Skeletal muscle cell (primary cell): ENCODE results near the gene DAGLA.
A peak's percentile ranks its signal among the peaks of the same experiment; 100 is the strongest.

Source experiments
- DNase-seq: peaks from one replicate; pipeline ENCODE4 v3.0.0-alpha.2; 2010; ENCODE audit warnings: low read depth
- H3K4me3 ChIP-seq: 2 replicates; pipeline ENCODE4 v1.5.1; 2011; ENCODE audit warnings: low read depth, mild to moderate bottlenecking, control low read depth, low read length, moderate library complexity

Gene DAGLA

DNA sequence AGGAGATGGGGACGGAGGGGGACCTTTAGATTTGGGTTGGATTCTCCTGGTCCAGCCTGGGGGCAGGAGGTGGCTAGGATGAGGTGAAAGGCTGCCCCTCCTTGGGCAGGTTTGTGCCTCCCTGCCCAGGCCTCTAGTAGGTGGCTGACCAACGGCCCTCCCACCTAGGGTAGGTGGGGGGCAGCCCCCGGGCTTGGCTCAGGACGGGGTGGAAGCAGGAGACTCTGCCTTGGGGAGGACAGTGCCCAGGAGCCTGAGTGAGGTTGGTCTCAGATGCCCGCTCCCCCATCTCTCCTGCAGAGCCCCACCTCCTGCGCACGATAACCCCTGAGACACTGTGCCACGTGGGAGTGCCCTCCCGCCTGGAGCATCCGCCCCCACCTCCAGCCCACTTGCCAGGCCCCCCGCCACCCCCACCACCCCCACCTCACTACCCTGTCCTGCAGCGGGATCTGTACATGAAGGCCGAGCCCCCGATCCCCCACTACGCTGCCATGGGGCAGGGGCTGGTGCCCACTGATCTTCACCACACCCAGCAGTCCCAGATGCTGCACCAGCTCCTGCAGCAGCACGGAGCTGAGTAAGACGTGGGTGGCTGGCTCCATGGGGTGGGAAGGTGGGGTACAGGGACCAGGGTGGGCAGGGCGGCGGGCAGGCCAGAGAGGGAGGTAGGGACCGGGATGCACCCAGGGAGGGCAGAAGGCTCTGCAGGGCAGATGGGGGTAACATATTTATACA, 89.9 kb downstream of the DAGLA start:
- no peak for DNase-seq

DNA sequence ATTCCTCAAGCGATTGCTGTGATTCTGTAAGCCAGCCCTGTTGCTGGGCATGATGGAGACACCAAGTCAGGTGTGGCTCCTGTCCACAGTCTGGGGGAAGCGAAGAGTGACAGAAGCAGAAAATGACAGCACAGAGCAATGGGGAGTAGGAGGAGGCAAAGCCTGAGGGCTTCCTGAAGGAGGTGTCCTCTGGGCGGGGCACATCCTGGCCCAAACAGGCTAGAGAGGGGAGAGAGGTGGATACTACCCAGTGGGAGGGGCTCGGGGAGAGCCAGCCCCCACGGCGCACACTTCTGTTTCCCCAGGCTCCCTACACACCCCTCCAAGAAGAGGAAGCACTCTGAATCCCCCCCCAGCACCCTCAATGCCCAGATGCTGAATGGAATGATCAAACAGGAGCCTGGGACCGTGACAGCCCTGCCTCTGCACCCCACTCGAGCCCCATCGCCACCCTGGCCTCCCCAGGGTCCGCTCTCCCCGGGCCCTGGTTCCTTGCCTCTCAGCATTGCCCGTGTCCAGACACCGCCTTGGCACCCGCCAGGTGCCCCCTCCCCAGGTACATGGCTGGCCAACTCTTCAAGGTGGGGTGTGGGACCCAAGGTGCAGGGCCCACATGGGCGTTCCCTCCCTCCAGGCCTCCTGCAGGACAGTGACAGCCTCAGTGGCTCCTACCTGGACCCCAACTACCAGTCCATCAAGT, 91.2 kb downstream of the DAGLA start:
- no peak for DNase-seq
- no peak overlapping the region for H3K4me3 ChIP-seq

More for the DNA sequence above, 89.9 kb downstream of the DAGLA start:
- H3K4me3 ChIP-seq: no peak overlapping the region

DNA sequence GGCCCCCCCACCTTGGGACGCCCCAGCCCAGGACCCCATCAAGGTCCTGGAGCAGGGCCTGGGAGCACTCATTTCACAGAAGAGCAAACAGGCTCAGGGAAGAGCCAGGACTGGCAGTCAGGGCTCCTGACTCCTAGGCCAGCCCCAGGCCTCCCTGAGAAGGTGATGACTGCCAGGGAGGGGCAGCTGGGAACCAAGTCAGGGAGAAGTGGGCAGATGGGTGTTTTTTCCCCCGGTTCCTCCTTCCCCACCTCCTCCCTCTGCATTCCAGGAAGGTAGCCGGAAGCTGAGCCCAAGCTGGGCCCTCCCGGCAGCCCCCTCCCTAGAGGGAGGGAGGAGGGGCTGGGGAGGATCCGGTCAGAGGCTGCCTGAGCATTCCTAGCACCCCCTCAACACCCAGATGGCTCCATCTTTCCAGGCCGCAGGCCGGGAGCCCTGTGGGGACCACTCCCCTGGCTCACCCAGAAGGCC, 91.8 kb downstream of the DAGLA start:
- no peak overlapping the region for H3K4me3 ChIP-seq
- no peak for DNase-seq

DNA sequence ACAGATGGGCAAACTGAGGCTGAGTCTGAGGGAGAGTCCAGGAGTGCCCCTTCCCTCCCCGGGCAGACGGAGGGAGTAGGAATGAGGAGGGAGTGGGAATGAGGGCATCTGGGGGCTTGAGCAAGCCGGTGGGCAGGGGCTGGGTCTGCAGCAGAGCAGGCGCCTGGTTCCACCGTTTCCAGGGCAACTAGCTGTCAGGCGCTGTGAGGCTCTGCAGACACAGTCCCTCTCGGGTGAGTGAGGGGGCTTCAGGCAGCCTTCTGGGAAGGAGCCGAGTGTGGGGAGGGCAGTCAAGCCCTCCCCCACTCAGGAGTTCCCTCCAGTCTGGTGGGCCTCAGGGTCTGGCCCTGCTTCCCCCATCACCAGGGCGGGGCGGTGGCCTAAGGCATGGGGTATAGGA, 93.2 kb downstream of the DAGLA start:
- no peak overlapping the region for H3K4me3 ChIP-seq
- no peak for DNase-seq

DNA sequence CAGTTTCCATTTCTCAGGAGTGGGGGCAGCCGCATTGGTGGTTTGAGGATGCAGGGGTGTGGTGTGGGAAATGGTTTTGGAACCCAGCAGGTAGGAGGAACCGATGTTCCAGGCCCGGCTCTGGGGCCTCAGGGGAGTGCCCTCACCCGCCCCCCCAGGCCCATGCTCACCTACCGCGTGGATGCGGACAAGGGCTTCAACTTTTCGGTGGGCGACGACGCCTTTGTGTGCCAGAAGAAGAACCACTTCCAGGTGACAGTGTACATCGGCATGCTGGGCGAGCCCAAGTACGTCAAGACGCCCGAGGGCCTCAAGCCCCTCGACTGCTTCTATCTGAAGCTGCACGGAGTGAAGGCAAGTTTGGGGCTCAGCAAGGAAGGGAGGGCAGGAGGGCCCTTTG, 93.6 kb downstream of the DAGLA start:
- no peak for DNase-seq
- H3K4me3 ChIP-seq: no peak overlapping the region

DNA sequence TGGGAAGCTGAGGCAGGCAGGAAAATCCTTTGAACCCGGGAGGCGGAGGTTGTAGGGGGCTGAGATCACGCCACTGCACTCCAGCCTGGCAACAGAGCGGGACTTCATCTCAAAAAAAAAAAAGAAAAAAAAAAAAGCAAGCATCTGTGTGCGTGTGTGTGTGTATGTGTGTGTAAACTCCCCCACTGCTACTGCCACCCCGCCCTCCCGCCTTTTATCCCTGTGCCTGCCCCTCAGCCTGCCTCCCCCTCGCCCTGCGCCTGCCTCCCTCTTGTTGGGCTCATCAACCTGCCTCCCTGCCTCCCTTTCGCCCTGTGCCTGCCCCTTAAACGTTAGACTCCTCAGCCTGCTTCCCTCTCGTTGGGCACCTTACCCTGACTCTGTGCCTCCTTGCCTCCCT, 94.2 kb downstream of the DAGLA start:
- no peak for DNase-seq
- no peak overlapping the region for H3K4me3 ChIP-seq

DNA sequence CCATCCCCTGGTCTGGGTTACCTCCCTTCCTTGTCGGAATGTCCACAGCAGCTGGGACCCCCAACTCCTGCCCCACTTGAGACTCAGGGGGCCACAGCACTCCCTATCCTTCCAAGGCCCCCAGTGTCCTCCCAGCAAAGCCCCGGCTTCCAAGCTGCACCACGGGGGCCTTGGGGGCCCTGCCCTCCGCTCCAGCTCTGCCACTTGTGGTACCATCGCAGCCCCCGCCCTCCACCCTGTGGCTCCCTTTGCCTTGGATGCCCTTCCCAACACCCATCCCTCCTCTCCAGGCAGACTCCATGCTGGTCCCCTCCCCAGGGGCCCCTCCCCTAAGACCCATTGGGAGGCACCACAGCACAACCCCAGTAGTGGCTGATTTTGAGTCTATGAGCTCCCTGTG, 94.9 kb downstream of the DAGLA start:
- no peak for DNase-seq

DNA sequence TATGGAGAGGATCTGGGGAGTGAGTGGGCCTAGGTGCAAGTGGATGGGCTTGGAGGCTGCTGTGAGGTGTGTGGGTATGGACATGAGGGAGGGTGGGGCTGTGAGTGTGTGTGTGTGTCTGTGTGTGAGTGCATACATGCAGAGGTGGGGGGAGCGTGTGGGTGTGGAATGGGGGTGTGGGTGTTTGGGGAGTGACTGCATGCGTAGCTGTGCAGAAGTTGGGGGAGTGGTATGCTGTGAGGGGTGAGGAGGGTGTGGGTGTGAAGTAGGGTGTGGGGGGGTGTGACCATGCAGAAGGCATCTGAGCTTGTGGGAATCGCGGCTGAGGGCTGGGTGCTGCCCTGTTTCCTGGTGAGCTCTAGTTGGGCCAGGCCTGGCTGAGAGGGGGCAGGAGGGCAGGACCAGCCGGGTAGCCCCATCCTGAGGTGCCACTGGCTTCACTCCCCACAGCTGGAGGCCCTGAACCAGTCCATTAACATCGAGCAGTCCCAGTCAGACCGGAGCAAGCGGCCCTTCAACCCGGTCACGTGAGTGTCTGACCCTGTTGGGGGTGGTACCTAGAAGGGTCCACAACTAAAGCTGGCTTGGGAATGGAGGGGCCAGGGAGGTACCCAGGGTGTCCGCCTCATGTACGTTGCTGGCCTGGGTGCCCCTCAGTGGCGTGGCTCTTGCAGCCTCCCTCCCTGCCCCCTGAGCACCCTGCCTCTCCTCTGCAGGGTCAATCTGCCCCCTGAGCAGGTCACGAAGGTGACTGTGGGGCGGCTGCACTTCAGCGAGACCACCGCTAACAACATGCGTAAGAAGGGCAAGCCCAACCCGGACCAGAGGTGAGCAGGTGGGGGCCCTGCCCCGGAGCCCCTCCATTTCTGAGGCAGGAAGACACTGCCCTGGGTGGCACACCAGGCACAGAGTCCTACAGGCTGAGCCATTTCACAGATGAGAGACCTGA, 95.7 kb downstream of the DAGLA start:
- no peak overlapping the region for H3K4me3 ChIP-seq
- DNase-seq: no peak

More for the DNA sequence above, 94.9 kb downstream of the DAGLA start:
- H3K4me3 ChIP-seq: no peak overlapping the region

DNA sequence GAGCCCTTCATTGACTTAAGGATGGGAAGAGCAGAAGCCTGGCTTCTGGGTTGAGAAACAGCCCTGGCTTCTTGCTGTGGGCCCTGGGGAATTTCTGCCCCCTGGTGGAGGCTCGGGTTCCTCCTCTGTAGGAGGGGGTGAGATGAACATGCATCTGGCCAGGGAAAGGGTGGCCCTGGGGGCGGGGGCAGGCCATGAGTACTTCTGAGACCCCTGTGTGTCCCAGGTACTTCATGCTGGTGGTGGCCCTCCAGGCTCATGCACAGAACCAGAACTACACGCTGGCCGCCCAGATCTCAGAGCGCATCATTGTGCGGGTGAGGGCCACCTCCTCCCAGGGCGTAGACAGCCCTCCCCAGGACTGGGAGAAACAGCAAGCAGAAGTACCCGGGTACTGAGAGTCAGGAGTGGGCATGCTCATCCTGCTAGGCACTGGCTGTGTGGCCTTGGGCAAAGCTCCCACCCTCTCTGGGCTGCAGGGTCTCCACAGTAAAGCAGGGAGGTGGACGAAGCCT, 96.4 kb downstream of the DAGLA start:
- peak; percentile 19 for DNase-seq
- no peak overlapping the region for H3K4me3 ChIP-seq

DNA sequence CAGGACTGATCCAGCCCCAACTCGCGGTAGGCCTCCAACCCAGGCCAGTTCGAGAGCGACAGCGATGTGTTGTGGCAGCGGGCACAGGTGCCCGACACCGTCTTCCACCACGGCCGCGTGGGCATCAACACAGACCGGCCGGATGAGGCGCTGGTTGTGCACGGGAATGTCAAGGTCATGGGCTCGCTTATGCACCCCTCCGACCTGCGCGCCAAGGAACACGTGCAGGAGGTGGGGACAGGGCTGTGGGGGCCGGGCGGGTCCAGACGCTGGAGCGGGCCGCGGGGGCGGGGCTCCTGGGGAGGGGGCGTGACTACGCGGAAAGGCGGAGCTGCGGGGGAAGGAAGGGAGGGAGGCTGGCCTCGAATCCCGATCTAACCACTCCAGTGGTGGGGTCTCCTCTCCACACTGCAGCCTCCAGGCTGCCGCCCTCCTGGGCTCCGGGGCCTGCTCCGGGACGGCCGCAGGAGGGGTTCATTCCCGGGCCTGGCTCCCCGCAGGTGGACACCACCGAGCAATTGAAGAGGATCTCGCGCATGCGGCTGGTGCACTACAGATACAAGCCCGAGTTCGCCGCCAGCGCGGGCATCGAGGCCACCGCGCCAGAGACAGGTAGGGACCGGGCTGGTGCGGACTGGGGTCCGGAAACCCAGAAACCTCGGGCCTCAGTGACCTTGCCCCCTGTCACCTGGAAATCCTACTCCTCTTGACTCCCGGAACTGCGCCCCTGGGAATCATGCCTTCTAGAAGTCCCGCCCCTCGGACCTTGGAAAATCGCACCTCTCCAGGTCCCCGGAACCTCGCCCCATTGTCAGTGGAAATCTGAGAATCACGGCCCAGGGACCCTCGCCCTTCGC, 97.3 kb downstream of the DAGLA start:
- no peak for DNase-seq
- H3K4me3 ChIP-seq: no peak overlapping the region

DNA sequence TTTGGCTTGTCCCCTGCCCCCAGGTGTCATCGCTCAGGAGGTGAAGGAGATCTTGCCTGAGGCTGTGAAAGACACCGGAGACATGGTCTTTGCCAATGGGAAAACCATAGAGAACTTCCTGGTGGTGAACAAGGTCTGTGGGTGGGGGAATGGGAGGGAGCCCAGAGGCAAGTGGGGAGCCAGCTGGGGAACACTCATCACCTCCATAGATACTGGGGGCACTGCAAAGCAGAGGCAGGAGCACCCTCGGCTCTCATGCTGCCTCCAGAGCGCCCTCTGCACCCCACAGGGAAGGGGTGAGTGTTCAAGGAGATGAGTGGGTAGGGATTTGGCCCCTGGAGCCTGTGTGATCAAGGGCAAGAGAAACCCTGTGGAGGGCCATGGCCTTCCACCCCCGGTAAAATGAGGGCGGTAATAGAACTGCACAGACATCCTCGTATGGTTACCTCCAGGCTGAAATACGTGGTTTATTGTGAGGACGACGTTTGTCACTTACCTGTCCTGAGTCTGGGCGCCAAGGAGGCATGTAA, 98.2 kb downstream of the DAGLA start:
- no peak overlapping the region for H3K4me3 ChIP-seq
- no peak for DNase-seq

DNA sequence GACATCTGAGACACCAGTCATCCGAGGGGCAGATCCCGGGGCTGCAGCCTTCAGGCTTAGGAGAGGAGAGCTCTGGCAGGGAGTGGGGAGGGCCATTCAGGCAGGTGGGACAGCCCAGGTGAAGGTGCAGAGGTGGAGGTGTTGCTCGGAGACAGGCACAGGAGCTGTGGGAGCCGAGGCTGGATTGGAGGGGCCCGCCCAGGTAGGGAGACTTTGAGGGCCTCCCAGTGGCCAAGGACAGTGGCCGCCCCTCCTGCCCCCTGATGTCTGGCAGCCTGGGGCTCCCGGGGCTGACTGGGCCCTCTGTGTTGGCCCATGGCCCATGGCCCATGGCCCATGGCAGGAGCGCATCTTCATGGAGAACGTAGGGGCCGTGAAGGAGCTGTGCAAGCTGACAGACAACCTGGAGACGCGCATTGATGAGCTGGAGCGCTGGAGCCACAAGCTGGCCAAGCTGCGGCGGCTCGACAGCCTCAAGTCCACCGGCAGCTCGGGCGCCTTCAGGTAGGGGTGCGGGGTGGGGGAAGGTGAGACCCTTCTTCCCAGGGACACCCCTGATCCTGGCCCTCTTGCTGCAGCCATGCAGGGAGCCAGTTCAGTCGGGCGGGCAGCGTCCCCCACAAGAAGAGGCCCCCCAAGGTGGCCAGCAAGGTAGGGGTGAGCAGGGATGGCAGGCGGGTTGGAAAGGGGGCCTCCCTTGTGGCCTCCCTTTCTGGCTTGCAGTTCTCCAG, 98.9 kb downstream of the DAGLA start:
- no peak overlapping the region for H3K4me3 ChIP-seq
- no peak for DNase-seq

DNA sequence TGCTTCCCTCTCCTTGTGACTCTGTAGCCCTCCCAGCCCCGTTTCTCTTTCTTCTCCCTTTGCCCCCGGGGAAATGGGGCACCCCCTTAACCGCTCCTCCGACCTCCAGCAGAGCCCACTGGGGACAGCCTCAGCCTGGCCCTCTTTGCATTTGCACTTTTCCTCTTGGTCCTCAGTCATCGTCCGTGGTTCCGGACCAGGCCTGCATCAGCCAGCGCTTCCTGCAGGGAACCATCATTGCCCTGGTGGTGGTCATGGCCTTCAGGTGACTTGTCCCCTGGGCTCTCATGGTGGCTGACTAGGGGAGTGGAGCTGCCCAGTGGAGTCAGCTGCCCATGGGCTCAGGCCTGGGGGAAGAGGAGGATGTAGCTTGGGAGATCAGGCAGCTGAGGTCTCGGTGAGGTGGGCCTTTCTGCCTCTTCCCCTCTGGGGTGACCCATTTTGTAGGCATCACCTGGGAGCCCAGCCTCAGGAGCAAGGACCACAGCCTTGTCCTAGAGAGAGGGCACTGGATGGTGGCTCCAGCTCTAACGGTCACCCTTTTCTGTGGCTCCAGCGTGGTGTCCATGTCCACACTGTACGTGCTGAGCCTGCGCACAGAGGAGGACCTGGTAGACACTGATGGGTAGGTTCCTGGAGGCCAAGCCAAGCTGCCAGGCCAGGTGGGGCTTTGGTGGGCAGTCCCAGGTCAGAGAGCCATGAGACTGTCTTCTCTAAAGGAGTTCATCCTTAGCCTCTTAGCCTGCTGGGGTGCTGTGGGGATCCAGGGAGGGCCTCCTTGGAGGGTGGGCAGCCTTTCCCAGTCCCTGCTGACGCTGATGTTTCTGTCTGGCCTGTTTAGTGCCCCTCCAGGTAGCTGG, 99.7 kb downstream of the DAGLA start:
- no peak overlapping the region for H3K4me3 ChIP-seq
- DNase-seq: no peak

DNA sequence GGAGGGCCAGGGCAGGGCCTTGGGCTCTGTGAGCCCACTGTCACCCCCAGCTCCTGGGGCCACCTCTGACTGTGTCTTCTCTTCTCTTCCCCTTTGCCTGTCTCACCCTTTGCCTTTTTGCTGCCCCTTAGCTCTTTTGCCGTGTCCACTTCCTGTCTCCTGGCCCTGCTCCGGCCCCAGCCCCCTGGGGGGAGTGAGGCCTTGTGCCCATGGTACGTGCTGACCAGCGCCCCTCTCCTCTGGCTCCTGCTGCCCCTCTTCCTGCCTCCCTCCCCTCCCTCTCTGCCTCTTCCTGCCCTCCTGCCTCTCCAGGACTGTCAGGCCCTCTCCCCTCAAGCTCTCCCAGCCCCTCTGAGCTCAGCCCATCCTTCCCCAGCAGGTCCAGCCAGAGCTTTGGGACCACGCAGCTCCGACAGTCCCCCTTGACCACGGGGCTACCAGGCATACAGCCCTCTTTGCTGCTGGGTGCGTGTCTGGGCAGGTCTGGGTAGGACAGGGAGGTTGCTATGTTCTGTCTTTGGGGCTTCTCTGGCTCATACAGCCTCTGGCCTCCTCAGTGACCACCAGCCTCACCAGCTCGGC, 100.5 kb downstream of the DAGLA start:
- no peak overlapping the region for H3K4me3 ChIP-seq
- DNase-seq: no peak

DNA sequence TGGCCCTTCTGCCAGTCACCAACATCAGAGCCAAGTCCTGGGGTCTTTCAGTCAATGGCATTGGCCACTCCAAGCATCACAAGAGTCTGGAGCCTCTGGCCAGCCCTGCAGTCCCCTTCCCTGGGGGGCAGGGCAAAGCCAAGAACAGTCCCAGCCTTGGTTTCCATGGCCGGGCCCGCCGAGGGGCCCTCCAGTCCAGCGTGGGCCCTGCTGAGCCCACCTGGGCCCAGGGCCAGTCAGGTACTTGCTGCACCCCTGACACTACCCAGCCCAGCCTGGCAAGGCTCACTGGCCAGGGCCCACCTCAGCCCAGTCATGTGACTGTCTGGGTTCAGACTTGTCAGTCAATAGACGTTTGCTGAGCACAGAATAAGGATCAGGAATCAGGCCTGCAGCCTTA, 101.4 kb downstream of the DAGLA start:
- DNase-seq: no peak
- no peak overlapping the region for H3K4me3 ChIP-seq

DNA sequence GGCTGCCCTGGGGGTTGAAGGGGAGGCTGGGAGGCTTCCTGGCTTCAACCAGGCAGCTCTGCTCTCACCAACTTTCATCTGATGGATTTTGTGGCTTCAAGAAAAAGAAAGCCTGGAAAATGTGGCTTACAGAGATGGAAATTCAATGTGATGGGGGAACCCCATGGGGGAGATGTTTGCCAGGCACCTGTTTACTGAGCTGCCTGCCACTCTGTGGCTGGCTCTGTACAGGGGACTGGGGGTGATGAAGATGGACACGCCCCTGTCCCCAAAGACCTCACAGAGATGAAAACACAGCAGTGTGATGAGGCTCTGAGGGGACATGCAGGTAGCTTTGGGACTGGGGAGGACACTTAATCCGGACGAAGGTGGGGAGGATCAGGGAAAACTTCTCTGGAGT, 102.1 kb downstream of the DAGLA start:
- H3K4me3 ChIP-seq: no peak overlapping the region
- DNase-seq: no peak

DNA sequence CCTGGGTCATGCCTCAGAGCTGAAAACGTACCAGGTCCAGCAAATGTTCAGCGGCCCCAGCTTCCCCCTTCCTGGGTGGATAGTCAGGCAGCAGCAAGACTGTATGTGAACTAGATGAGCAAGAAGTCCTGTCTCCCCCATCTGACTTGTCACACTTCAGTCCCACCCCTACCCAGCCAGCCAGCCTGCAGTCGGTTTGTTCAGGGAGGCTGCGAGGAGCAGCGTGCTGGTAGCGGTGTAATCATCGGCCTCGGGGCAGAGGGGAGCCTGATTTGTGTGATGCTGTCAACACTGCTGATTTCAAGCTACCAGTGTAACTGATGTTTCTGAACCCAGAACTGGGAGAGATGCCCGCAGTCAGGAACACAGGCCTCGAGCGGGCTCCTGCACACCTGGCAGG, 102.7 kb downstream of the DAGLA start:
- DNase-seq: no peak
- no peak overlapping the region for H3K4me3 ChIP-seq
